ENCODE data around the gene CFAP99.
"Not testable (repeated sequence)": the region's sequence is repeated elsewhere in the genome, so short reads cannot be mapped to it uniquely, and the experiment has no call there.

Gene CFAP99

GRCh38 chr4:2428496-2429213, 9.9 kb downstream of the CFAP99 start:
- DNase-seq (ENCODE audit: low read depth, low spot score): no peak

- DNase-seq (ENCODE audit: low read depth, low spot score): not testable (repeated sequence)
Measured at GRCh38 chr4:2429945-2430757, 11.4 kb downstream of the CFAP99 start.

DNA sequence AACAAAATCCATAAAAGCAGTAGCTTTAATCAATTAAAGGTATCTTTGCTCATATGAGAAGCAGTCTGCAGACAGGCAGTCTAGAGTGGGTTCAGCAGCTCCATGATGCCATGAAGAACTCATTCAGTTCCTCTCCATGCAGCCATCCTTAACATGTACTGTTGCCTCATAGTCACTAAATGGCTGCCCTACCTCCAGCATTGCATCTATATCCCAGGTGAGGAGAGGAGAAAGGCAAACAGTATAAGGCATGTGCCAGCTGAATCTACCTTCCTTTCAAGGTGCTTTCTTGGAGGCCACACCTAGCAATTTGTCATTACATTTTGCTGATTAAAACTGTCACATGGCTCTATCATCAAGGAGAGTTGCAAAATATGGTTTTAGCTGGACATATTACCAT, 13.2 kb downstream of the CFAP99 start:
- no peak for DNase-seq (ENCODE audit: low read depth, low spot score)

DNA sequence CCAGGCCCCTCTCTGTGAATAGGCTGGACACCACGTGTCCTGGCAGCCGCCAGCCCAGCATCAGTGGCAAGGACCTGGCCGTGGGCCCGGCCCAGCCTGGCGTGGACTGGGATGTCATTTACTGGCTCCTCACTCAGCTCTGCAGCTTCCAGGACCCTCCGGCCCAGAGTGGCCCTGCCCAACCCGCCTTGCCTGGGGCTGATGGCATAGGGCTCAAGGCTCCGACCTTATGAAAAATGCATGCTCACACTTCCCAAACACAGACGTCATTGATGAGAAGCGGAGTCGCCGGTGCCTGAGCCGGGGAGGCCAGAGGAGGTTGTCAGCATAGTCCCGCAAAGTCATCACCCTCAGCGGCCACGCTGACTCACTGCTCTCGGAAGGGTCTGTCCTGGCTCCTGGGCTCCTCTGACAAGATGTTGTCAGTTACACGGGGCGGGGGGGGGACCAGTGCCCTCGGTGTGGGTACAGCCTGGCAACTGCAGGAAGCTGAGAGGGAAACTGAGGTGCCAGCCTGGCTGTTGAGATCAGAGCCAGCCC, 14.3 kb downstream of the CFAP99 start:
- DNase-seq (ENCODE audit: low read depth, low spot score): no peak

DNA sequence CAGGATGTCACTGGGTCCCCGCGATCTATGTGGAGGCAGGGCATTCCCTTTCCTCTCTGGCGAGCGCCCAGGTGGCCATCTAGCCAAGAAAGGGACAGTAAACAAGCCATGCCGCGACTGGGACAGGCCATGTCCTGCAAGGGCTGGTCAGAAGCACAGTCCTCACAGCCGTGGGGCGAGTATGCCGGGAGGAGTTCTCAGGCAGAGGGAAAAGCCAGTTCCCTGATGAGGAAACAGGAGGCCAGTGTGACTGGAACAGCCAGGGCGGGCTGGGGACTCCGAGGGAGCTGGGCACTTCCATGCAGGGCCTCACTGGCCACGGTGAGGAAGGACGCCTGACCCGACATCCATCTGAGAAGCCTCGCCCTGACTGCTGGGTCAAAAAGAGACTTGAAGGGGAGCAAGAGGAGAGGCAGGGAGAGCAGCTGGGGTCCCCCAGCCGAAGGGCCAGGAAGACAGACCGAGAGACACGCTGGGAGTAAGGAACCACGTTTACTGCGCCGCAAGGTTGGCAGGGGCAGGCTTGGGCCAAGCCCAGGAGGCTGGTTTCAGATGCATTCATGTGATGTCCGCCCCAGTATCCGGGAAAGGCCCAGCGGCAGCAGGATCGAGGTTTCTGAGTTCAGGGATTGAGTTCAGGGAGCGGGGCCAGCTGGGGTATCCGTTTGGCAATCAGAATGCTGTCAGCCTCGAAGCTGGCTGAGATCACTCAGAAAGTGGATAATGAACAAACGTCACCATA, 15.0 kb downstream of the CFAP99 start:
- no peak for DNase-seq (ENCODE audit: low read depth, low spot score)

GRCh38 chr4:2434420-2434819, 15.7 kb downstream of the CFAP99 start:
- DNase-seq (ENCODE audit: low read depth, low spot score): no peak

- no peak for DNase-seq (ENCODE audit: low read depth, low spot score)
Measured at GRCh38 chr4:2436301-2436700, 17.5 kb downstream of the CFAP99 start.

DNA sequence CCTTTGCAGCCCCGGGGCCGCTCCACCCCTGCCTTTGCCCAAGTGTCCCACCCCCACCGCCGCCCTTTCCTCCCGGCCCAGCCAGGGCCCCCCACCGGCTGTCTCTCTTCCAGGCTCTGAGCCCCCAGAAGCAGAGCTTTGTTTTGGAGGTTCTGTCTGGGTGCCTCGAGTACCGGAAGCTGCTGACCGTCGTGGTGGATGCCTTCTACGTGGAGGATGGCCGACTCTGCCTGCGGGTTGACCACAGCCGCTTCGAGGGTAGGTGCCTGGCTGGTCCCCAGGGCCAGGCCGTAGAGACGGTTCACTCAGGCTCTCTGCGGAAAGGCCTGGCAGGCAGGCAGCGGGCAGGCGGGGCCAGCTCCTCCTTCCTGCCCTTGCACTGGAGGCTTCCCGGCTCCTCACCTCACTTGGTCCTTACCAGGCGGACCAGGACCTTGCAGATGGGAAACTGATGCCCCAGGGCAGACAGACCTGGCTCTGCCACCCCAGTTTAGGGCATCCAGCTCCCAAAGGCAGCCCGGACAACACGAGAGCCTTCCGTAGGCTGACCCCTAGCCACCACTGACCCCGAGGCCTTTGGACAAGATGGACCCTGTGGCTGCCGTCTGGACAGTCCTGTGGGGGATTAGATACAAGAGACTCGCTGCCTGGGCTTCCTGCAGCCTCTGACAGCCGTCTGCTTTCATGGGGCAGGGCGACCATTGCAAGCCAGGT, 18.2 kb downstream of the CFAP99 start:
- no peak for DNase-seq (ENCODE audit: low read depth, low spot score)

DNA sequence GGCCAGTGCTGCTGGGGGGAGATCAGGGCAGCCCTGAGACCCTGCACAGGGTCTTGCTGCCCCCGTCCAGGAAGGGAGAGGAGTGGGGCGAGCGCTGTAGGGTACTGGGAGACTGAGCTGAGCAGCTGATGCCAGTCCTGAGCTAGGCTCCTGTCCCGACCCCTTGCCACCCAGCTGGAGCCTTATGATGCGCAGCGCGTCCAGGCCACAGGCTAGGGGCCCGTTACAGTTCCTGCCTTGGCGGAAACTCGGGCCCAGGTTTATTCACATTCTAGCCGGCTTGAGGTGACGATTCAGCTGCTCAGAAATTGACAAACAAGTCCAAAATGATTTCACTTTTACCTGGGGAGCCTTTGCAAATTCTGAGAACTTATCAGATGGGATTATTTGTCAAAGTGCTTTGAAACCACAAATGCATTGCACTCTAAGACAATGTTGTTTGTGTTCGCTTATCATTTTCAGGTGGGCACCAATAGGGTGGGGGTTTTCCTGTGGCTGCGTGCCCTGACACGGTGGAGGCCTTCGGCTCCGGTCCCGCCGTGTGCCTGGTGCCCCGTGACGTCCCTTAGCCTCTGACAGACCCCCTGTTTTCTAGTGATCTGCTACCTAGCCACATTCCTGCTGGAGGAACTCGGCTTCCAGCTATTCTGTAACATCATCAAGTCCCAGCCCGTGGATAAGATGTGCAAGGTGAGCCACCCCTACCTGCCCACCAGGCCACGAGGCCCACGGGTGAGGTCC, 18.9 kb downstream of the CFAP99 start:
- DNase-seq (ENCODE audit: low read depth, low spot score): no peak

- no peak for DNase-seq (ENCODE audit: low read depth, low spot score)
Measured at GRCh38 chr4:2438822-2439718, 20.3 kb downstream of the CFAP99 start.

DNA sequence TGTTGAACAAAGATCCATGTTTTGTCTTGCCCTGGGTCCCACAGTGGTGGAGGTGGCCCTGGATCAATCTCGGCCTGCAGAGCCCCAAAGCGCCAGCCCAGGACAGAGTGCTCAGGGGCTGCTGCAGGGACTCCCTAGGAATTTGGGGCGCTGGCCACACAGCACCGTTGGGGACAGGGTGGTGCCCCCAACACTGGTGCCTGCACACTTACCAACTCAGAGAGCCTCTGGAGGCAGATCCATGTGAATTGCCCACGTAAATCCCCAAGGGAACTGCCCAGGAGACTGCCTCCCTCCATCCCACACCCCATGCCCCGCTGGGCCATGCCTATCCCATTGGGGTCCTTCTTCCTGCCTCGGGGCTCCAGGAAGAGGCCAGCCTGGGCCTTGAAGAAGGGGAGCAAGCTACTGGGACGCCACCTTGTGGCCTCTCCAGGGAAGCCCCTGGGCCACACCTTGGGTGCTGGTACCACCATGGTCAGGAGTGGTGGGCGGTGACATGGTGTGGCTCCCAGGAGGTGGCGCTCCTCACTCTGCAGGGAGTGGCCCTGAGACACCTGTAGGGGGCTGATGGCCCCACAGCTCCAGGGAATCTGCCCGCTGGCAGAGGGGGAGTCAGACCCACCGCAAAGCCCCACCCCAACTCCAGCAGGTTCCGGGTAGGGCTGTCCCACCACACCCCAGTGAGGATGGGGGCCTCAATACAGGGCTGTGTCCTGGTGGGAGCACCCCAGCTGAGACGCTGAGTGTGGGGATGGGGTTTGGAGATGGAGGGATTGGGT, 22.8 kb downstream of the CFAP99 start:
- peak; percentile 48 for DNase-seq (ENCODE audit: low read depth, low spot score)

GRCh38 chr4:2442175-2442993, 23.6 kb downstream of the CFAP99 start:
- no peak for DNase-seq (ENCODE audit: low read depth, low spot score)

DNA sequence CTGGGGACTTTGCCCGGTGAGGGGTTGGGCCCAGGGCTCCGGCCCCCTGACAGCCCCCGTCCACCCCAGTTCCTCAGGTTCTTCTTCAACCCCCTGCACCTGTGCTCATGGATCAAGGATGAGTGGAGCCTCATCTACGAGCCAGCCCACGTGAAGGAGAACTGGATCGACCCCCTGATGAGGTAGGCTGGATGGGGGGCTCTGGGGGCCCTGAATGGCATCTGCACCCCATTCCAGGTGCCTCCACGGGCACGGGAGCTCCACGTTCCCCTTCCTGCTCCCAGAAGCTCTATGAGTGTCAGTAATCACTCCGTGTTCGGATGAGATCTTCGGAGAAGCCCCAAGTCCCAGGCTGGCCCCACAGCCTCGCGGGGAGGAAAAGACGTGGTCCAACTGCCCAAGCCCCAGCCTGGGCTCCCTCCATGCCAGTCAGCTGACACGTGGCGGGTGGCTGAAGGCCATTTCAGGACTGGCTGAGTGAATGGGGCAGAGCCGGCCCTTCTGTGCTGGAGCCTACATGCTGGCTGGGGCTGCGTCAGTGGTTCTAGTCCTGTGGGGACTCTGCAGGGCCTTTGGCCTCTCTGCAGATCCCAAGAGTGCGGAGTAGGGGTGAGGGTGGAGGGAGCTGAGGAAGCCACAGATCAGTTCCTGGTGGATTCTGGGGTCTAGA, 24.4 kb downstream of the CFAP99 start:
- no peak for DNase-seq (ENCODE audit: low read depth, low spot score)

DNA sequence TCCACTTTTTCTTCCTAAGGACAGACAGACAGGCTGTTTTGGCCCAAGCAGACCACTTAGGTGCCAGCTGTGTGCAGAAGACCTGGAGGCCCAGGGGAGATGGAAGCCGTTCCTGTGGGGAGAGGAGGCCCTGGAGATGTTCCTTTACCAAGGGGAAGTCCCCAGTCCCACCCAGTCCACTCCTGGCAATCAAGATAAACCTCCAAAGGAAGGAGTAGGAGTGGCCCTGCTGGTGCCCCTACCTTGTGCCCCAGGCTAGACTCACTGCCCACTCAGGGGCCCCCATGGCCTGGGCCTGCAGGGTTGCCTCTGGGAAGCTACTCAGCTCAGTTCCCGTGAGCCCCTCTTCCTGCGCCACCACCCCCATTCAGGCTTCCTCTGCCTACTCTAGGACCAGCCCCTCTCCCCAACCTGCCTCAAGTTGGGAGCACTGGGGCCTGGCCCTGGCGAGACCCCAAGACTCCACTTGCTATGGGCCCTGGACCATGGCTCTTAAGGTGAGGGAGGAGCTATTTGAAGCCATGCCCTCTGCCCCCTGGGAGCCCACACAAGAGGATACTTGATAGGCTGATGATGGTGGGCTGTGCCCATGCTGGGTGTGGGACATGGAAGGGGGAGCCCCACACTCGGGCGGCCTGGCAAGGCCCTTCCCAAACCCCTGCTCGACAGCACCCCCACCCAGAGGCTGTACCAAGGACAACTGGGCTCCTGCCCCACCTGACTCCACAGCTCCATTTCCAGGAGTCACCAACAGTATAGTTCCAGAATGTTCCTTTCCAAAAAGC, 25.4 kb downstream of the CFAP99 start:
- no peak for DNase-seq (ENCODE audit: low read depth, low spot score)

- DNase-seq (ENCODE audit: low read depth, low spot score): no peak
Measured at GRCh38 chr4:2445130-2445529, 26.4 kb downstream of the CFAP99 start.

DNA sequence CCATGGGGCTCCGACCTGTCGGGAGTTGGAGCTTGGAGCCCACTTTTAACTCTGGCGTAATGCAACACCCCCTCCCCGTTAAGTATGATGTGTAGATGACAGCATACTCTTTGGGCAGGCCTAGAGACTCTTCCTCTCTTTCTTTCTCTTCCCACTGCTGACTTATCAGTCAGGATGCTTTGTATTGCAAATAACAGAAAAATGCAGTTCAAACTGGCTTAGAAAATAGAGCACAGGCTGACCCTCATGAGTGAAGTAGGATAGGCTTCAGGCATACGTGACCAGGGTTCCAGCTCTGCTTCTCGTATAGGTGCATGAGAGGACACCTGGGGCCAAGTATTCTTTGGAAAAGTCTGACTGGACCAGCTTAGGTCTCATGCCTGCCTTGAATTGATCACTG, 26.8 kb downstream of the CFAP99 start:
- no peak for DNase-seq (ENCODE audit: low read depth, low spot score)
